Hepatocyte (in vitro differentiated cells): ENCODE results near the gene IZUMO1R.
"Not testable (repeated sequence)": the region's sequence is repeated elsewhere in the genome, so short reads cannot be mapped to it uniquely, and the experiment has no call there.

Experiments used
- EZH2 ChIP-seq: fragments of 200-600 bp; sonication (generic); IDR thresholded peaks from 2 replicates; pipeline ENCODE4 v1.6.1; 2016; ENCODE audit warnings: antibody characterized with exemption, mild to moderate bottlenecking, borderline replicate concordance
- TF ChIP-seq, protein P1 (sequence below): fragments of 200-600 bp; sonication (generic); IDR thresholded peaks from 2 replicates; pipeline ENCODE4 v1.5.1; 2016; ENCODE audit warnings: antibody characterized with exemption, mild to moderate bottlenecking; ENCODE audit not compliant: poor library complexity

DNA sequence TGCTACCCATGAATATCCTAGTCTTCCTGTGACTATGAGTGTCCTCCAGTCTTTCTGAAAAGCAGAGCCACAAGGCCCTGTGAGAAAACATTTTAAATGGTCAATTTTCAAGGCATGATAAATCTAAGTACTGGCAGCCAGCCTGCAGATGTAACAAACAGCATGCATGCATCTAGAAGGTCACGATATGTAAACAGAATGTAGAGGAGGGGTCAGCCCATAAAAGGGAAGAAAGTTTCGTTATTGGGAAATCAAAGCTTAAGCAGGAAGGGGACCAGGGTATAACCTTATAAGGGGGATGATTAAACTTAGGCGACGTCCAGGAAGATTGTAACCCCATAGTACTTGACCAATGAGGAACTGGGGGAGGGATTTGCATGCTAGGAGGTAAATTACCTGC is 26.2 kb upstream of the IZUMO1R start:
- TF ChIP-seq, protein P1, sequence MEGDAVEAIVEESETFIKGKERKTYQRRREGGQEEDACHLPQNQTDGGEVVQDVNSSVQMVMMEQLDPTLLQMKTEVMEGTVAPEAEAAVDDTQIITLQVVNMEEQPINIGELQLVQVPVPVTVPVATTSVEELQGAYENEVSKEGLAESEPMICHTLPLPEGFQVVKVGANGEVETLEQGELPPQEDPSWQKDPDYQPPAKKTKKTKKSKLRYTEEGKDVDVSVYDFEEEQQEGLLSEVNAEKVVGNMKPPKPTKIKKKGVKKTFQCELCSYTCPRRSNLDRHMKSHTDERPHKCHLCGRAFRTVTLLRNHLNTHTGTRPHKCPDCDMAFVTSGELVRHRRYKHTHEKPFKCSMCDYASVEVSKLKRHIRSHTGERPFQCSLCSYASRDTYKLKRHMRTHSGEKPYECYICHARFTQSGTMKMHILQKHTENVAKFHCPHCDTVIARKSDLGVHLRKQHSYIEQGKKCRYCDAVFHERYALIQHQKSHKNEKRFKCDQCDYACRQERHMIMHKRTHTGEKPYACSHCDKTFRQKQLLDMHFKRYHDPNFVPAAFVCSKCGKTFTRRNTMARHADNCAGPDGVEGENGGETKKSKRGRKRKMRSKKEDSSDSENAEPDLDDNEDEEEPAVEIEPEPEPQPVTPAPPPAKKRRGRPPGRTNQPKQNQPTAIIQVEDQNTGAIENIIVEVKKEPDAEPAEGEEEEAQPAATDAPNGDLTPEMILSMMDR, result not testable (repeated sequence)
- not testable (repeated sequence) for TF ChIP-seq EZH2
